NOMO-1 (cell line): Measurements from ENCODE around the gene CLDN14.

ENCODE experiments used
- DNase-seq, 2 experiments: peaks; one replicate each; lab custom pipeline; 2025; ENCODE audit not compliant: unreplicated experiment in 2 of 2; lab: John Stamatoyannopoulos, UW

CLDN14 gene

GRCh38 chr21:36436829-36437744 is 42.8 kb downstream of the CLDN14 start:
- peak; percentile 5 to 19 for DNase-seq

- DNase-seq, result no peak
These were observed 45.8 kb downstream of the CLDN14 start for GRCh38 chr21:36434144-36434543.

GRCh38 chr21:36433059-36433709 is 46.7 kb downstream of the CLDN14 start:
- no peak for DNase-seq

GRCh38 chr21:36431252-36431651 is 48.7 kb downstream of the CLDN14 start:
- no peak for DNase-seq

- no peak for DNase-seq
These were observed 49.1 kb downstream of the CLDN14 start for GRCh38 chr21:36430841-36431240.

GRCh38 chr21:36429947-36430546 is 49.9 kb downstream of the CLDN14 start:
- DNase-seq, result peak; percentile 11 to 30

GRCh38 chr21:36428761-36429432 is 51.0 kb downstream of the CLDN14 start:
- DNase-seq, result no peak

- no peak for DNase-seq
These were observed 52.4 kb downstream of the CLDN14 start for GRCh38 chr21:36427502-36427901.

GRCh38 chr21:36425286-36425685 is 54.6 kb downstream of the CLDN14 start:
- no peak for DNase-seq

GRCh38 chr21:36424592-36424991 is 55.3 kb downstream of the CLDN14 start:
- no peak for DNase-seq

- DNase-seq, result no peak
These were observed 56.0 kb downstream of the CLDN14 start for GRCh38 chr21:36423771-36424433.

GRCh38 chr21:36422279-36423098 is 57.4 kb downstream of the CLDN14 start:
- DNase-seq, result peak in 1 of 2 experiments; percentile 9

- DNase-seq, result no peak
These were observed 59.2 kb downstream of the CLDN14 start for GRCh38 chr21:36420571-36421339.

- DNase-seq, result peak; percentile 14 to 53
These were observed 59.9 kb downstream of the CLDN14 start for GRCh38 chr21:36419996-36420395.

GRCh38 chr21:36419241-36419640 is 60.7 kb downstream of the CLDN14 start:
- no peak for DNase-seq

- no peak for DNase-seq
These were observed 64.5 kb downstream of the CLDN14 start for GRCh38 chr21:36415375-36415774.

- no peak for DNase-seq
These were observed 67.0 kb downstream of the CLDN14 start for GRCh38 chr21:36412916-36413315.

- no peak for DNase-seq
These were observed 68.6 kb downstream of the CLDN14 start for GRCh38 chr21:36411301-36411700.
